Activated CD8-positive, alpha-beta memory T cell treated with anti-CD3 and anti-CD28 coated beads for 1 hour (primary cell): ENCODE measurements around the gene KIF23.
"Not testable (repeated sequence)": the region's sequence is repeated elsewhere in the genome, so short reads cannot be mapped to it uniquely, and the experiment has no call there.

Experiments used
- DNase-seq, 2 donors: peaks; one replicate each; pipeline ENCODE4 v3.0.0-alpha.2; 2020; ENCODE audit warnings: low read depth in 1 of 2; ENCODE audit errors: extremely low read depth in 1 of 2

KIF23 gene

GRCh38 chr15:69434238-69434637, 20.1 kb downstream of the KIF23 start:
- DNase-seq: no peak

- DNase-seq: no peak
These were observed 20.5 kb downstream of the KIF23 start for GRCh38 chr15:69434679-69435078.

DNA sequence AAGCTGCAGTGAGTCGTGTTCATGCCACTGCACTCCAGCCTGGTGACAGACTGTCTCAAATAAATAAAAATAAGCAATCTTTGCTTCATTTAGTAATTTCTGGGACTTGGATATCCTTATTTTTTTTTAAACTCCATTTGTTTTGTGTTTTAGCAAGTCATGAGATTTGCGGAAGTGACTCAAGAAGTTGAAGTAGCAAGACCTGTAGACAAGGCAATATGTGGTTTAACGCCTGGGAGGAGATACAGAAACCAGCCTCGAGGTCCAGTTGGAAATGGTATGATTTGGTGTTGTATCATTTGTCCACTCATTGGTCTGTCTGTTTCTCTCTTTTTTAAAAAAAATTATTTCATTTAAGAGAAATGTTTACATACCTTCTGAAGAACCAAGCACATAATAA, 21.8 kb downstream of the KIF23 start:
- no peak for DNase-seq

GRCh38 chr15:69436951-69437350, 22.8 kb downstream of the KIF23 start:
- DNase-seq: no peak

GRCh38 chr15:69439623-69440022, 25.5 kb downstream of the KIF23 start:
- no peak for DNase-seq

- no peak for DNase-seq
These were observed 29.0 kb downstream of the KIF23 start for GRCh38 chr15:69443032-69443611.

- DNase-seq: no peak
These were observed 30.5 kb downstream of the KIF23 start for GRCh38 chr15:69444686-69445085.

DNA sequence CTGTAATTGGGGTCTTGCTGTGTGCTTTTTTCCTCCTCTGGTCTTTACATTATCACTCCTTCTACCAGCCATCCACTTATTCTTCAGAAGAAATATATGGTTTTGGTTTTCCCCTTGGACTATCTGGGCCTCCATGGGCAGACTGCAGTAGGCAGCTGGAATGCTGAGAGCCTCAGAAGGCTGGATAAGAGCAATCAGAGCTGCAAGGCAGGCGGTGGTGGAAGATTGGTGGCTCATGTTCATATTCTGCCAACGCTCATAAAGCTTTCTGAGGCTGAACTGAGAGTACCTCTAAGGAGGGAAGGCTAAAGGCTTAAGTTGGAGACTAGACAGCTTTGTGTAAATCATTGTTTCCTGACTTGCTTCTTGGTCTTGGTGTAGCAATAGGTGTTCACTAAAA, 32.8 kb downstream of the KIF23 start:
- no peak for DNase-seq

- not testable (repeated sequence) for DNase-seq
These were observed 36.1 kb downstream of the KIF23 start for GRCh38 chr15:69450221-69450620.

GRCh38 chr15:69450968-69451695, 37.0 kb downstream of the KIF23 start:
- DNase-seq: no peak

DNA sequence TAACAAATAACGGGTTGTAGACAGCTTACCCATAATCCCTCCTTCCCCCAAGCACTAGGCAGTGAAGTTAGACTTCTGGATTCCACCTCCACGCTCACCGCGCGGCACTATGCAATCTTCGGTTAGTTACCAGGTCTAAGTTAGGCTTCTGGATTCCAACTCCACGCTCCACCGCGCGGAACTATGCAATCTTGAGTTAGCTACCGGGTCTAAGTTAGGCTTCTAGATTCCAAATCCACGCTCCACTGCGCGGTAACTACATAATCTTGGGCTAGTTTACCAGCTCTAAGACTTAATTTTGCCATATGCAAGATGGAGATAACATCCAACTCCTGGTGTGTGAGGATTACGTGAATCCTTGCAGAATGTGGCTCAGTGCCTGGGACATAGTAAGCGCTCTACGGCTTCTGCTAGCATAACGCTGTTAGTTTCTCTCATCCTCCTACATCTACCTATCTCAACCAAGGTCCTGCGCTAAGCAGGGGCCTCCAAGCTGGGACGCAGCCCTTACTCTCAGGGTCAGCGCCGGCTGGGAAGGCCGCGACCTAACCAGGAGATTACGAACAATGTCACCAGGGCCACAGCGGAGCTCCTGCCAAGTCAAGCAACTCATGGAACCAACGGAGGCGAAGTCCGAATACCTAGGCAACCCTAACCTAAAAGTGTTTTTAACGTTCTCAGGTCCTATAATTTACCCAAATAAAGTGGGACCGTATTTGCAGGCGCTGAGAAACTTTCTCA, 38.0 kb downstream of the KIF23 start:
- no peak for DNase-seq

GRCh38 chr15:69452692-69453521, 38.8 kb downstream of the KIF23 start, which contains the start of gene RPLP1:
RPLP1 (plus strand) TSS chr15:69452818; CDS start chr15:69452949, 131 bp downstream.
- peak; percentile 91 to 95 for DNase-seq

GRCh38 chr15:69454953-69455352, 40.8 kb downstream of the KIF23 start:
- DNase-seq: no peak

DNA sequence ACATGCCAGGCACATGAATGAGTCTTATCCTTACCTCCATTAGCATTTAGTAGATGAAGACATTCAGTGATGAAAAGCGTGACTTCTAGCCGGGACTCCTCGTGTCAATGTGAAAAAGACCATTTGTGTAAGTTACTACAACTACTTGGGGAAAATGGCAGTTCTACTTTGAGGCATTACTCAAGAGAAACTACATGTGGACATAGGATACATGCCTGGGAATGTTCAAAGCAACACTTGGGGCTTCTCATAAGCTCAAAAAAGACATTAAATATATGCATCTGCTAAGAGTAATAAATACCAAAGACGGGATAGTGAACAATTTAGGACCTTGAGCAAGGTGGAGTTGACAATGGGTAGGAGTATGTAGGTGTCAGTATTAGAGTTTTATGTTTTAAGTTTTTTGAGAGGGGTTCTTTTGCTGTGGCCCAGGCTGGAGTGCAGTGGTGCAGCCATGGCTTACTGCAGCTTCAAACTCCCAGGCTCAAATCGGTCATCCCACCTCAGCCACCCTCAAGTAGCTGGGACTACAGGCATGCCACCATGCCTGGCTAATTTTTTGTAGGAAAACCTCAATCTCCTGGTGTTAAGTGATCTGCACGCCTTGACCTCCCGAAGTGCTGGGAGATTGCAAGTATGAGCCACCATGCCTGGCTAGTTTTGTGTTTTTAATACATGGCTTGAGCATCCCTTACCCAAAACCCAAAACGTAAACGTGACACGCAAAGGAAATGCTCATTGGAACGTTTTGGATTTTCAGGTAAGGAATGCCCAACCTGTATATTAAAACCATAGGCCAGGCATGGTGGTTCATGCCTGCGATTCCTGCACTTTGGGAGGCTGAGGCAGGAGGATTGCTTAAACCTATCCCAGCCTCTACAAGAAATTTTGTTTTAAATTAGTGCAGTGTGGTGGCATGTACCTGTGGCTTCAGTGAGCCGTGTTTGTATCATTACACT, 42.3 kb downstream of the KIF23 start:
- DNase-seq: no peak

GRCh38 chr15:69457304-69458280, 43.4 kb downstream of the KIF23 start:
- DNase-seq: no peak

- DNase-seq: no peak
These were observed 44.9 kb downstream of the KIF23 start for GRCh38 chr15:69459066-69459465.

GRCh38 chr15:69460481-69460880, 46.3 kb downstream of the KIF23 start:
- DNase-seq: no peak

DNA sequence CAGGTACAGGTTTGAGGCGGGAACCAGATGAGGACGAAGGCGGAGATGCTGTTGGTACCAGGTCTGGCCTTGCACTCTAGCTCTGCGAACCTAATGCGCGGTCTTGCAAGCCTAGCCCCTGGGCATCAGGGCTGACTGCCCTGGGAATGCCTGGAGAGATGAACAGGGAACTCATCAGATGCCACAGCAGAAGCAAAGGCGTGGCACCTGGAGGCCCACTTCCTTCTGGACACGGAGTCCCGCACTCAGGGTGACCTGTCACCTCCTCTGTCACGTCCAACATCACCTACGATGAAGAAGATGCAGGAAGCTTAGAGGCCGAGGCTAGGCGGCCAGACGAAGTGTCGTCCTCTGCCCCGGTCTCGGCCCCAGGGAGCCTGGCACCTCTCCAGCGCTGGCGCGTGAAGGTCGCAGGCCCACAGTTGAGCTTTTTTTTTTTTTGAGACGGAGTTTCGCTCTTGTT, 47.9 kb downstream of the KIF23 start:
- no peak for DNase-seq
